Measurements from ENCODE around the gene ZBTB22.
"Not testable (repeated sequence)": the region's sequence is repeated elsewhere in the genome, so short reads cannot be mapped to it uniquely, and the experiment has no call there.

Gene ZBTB22

DNA sequence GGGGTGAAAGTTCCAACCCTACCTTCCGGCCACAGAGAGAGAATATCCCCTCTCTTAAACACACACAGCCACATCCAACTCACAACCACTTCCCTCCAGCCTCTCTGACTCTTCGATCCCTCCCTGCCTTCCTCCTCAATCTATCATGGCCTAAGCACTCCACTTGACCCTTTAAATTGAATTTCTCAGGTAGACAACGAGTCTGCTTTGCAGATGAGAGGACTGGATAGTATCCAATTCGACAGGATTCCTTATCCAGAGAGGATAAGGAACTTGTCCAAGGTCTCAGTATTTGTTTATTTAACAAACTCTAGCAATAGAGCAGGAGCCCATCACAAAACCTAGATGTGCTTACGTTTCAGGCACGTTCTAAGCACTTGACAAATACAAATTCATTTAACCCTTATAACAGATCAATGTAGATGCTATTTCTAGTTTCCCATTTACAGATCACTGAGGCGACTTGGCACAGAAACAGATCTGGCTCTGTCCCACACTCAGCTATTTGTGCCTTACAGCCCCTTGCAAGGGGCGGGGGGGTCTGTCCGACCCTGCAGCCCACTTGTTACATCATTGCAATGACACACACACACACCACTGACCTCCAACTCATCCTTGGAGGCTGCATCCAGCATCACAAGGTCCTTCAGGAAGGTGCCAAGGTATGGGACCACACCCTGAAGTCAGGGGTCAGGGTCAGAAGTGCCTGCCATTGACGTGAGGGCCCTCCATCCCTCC lies 23.3 kb downstream of the ZBTB22 start:
- peaks cover 33% of the 10 kb centered on the region for H3K4me1 ChIP-seq
- no peaks in the 10 kb centered on the region for H3K27me3 ChIP-seq
- no peak overlapping the region for H3K9ac ChIP-seq
- H4K20me1 ChIP-seq, result peaks cover 21% of the 10 kb centered on the region; the same call in 1 of the 2 replicates
- H3K36me3 ChIP-seq, result peaks cover 60% of the 10 kb centered on the region
- no peak overlapping the region for H3K4me3 ChIP-seq
- no peak overlapping the region for H3K4me2 ChIP-seq
- H3K27ac ChIP-seq, result no peak overlapping the region
- no peak for TF ChIP-seq Cebpa-rat (IDR thresholded peaks at IDR 0.05)
- H3K9me3 ChIP-seq, result no peaks in the 10 kb centered on the region

DNA sequence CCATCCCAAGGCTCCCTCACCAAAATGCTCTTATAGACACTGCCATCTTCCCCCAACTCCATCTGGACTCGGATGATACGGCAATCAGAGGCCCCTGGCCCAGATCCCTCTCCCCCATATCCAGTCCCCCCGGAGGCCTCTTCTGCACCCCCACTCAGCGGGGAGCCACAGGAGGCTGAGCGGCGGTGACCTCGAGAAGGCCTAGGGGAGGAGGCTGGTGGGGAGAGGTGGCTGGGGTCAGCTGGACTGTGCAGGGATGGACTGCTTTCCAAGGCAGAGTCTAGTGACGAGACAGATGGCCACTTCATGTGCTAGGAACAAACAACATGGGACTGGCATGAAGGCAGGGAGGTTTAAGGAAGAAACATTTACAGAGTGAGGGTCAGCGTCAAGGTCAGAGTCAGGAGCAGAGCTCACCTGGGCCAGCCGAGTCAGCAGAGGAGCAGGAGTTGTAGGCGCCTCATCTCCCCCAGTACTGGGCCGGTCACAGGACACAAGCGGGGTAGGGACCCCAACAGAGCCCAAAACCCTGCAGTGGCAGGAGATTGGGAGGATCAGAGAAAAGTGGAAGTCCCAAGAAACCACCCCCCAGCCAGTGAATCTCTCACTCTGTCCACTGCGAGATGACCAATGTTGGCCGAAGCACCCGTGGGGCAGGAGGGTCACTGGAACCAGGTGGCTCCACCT lies 24.4 kb downstream of the ZBTB22 start:
- Histone ChIP-seq H3K4me3 (no peak overlapping the region), H3K36me3 (peaks cover 62% of the 10 kb centered on the region), H3K27me3 (no peaks in the 10 kb centered on the region), H3K9ac (no peak overlapping the region), H3K27ac (no peak overlapping the region), H3K9me3 (no peaks in the 10 kb centered on the region), H4K20me1 (peaks cover 21% of the 10 kb centered on the region; the same call in 1 of the 2 replicates), H3K4me1 (peaks cover 36% of the 10 kb centered on the region), H3K4me2 (no peak overlapping the region)
- TF ChIP-seq Cebpa-rat (IDR thresholded peaks at IDR 0.05), result no peak

DNA sequence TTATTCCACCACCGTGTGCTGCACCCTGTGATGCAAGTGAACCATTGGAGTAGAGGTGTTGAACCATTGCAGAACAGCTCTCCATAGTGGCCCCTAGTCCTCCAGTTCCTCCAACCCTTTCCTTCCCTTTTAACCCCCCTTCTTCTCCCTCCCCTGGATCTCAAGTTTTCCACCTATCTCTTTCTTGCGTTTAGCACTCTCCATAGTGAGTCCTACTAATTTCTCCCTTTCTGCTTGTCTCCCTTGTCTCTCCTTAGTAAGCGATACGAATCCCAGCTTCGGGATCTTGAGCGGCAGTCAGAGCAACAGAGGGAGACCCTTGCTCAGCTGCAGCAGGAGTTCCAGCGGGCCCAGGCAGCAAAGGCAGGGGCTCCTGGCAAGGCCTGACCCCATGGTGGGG lies 27.1 kb downstream of the ZBTB22 start:
- Histone ChIP-seq H3K27ac (0 out of 2 replicates have a peak overlapping the region, but pooled peaks have one; percentile 84), H3K36me3 (peaks cover 75% of the 10 kb centered on the region), H3K4me2 (peak overlapping the region; percentile 95), H3K4me1 (peaks cover 28% of the 10 kb centered on the region), H3K9ac (peak overlapping the region; percentile 87), H3K4me3 (peak overlapping the region; percentile 87), H3K9me3 (no peaks in the 10 kb centered on the region), H3K27me3 (no peaks in the 10 kb centered on the region), H4K20me1 (peaks cover 15% of the 10 kb centered on the region; the same call in 1 of the 2 replicates)
- no peak for TF ChIP-seq Cebpa-rat (IDR thresholded peaks at IDR 0.05)

GRCh38 chr6:33289784-33290315 lies 27.7 kb downstream of the ZBTB22 start:
- H3K27ac ChIP-seq, result peak overlapping the region; percentile 84
- no peaks in the 10 kb centered on the region for H3K27me3 ChIP-seq
- peak overlapping the region; percentile 87 for H3K4me3 ChIP-seq
- peaks cover 28% of the 10 kb centered on the region for H3K4me1 ChIP-seq
- TF ChIP-seq Cebpa-rat (IDR thresholded peaks at IDR 0.05), result no peak
- peaks cover 75% of the 10 kb centered on the region for H3K36me3 ChIP-seq
- peaks cover 21% of the 10 kb centered on the region; the same call in 1 of the 2 replicates for H4K20me1 ChIP-seq
- no peaks in the 10 kb centered on the region for H3K9me3 ChIP-seq
- H3K9ac ChIP-seq, result peak overlapping the region; percentile 87
- H3K4me2 ChIP-seq, result peak overlapping the region; percentile 95

GRCh38 chr6:33288921-33289783 lies 28.4 kb downstream of the ZBTB22 start, which contains the start of the genes PFDN6 and WDR46:
TSS of gene PFDN6 (plus strand) at chr6:33289601. CDS start at chr6:33289857, 256 bp downstream.
TSS of gene WDR46 (minus strand) at chr6:33289239. CDS start at chr6:33289170, 69 bp downstream.
- no peak for TF ChIP-seq Cebpa-rat (IDR thresholded peaks at IDR 0.05)
- Histone ChIP-seq H4K20me1 (peaks cover 28% of the 10 kb centered on the region; the same call in 1 of the 2 replicates), H3K4me2 (peak within 1 kb of the TSS; percentile 95), H3K9ac (peak within 1 kb of the TSS; percentile 87), H3K36me3 (peaks cover 75% of the 10 kb centered on the region), H3K9me3 (no peaks in the 10 kb centered on the region), H3K4me3 (peak within 1 kb of the TSS; percentile 87), H3K27me3 (no peaks in the 10 kb centered on the region), H3K4me1 (peaks cover 28% of the 10 kb centered on the region), H3K27ac (peak within 1 kb of the TSS; percentile 84)

DNA sequence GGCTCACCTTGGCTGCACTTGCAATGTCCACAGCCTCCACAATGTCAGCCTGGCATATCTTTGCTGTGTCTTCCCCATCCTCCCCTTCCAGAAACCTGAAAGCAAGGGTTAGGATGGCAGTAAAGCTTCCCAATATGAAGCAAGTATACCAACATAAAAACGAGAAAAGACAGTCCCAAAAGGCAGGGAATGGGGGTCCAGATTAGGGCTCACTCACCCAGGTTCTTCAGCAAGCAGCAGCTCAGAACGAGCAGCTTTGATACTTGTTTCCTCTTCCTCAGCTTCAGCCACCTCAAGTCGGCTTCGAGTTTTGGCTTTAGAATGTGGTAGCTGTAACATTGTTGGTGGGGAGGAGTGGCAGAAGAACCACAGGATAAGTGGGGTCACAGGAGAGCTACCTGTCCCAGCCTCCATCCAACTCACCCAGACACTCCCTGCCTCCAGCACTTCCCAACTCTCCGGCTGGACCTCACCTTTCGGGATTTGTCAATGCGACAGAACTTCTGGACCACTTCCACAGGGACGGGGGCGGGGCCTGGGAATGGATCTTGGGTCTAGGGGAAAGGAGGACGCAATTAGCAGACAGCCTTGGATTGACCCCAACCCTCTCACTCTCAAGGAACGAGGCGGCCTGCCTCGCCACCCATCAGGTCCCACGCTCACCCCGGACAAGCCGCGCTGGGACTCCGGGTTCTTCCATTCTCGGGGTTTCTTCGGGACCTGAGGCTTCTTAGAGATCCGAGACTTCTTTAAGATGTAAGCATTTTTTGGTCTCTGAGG lies 29.2 kb downstream of the ZBTB22 start:
- Histone ChIP-seq H3K4me2 (peak overlapping the region; percentile 95), H3K27me3 (no peaks in the 10 kb centered on the region), H3K27ac (peak overlapping the region; percentile 84), H3K9me3 (no peaks in the 10 kb centered on the region), H4K20me1 (peaks cover 26% of the 10 kb centered on the region; the same call in 1 of the 2 replicates), H3K36me3 (peaks cover 75% of the 10 kb centered on the region), H3K4me1 (peaks cover 28% of the 10 kb centered on the region), H3K4me3 (peak overlapping the region; percentile 87), H3K9ac (peak overlapping the region; percentile 87)
- no peak for TF ChIP-seq Cebpa-rat (IDR thresholded peaks at IDR 0.05)

GRCh38 chr6:33286946-33287914 lies 30.3 kb downstream of the ZBTB22 start:
- no peak overlapping the region for H3K4me3 ChIP-seq
- H3K36me3 ChIP-seq, result peaks cover 75% of the 10 kb centered on the region
- H3K4me2 ChIP-seq, result peak overlapping the region; percentile 95
- no peak for TF ChIP-seq Cebpa-rat (IDR thresholded peaks at IDR 0.05)
- no peak overlapping the region; the same call in 1 of the 2 replicates for H3K9ac ChIP-seq
- H3K9me3 ChIP-seq, result no peaks in the 10 kb centered on the region
- no peak overlapping the region for H3K27ac ChIP-seq
- peaks cover 24% of the 10 kb centered on the region; the same call in 1 of the 2 replicates for H4K20me1 ChIP-seq
- H3K4me1 ChIP-seq, result peaks cover 28% of the 10 kb centered on the region
- H3K27me3 ChIP-seq, result no peaks in the 10 kb centered on the region

GRCh38 chr6:33285214-33285613 lies 32.3 kb downstream of the ZBTB22 start:
- H3K4me2 ChIP-seq, H3K27me3 ChIP-seq, H3K9me3 ChIP-seq, H3K27ac ChIP-seq, H3K4me3 ChIP-seq: not testable (repeated sequence)
- peaks cover 24% of the 10 kb centered on the region for H3K4me1 ChIP-seq
- peaks cover 29% of the 10 kb centered on the region for H4K20me1 ChIP-seq
- 0 out of 2 replicates have a peak overlapping the region, but pooled peaks have one; percentile 19 for H3K9ac ChIP-seq
- H3K36me3 ChIP-seq, result peaks cover 81% of the 10 kb centered on the region
